T-cell (primary cell): Measurements from ENCODE around the gene ACOT6. TPM values are rescaled to one million over a fixed set of nuclear protein-coding genes. Genes with fewer than 3 reads are reported as not detected.

Experiments used
- total RNA-seq, 35 experiments: library from RNA in 6 of 35; stranded (reverse) in 6 of 35; fragments of 120-200 nt in 1 of 35; gene quantifications; one replicate each; pipeline versions ENCODE4 v1.2.1 to v1.2.4 and lab custom pipeline; 2013 to 2026

The ACOT6 gene
- total RNA-seq, 5 donors from 2014 or later (not counting 1 experiment from before 2014, with no cell fraction given) = not detected

Other genes with a start within 250 kb of the ACOT6 start
- 10 to 100 TPM; 45.1 to 52.6 (median 49.1) TPM for gene NUMB, start 154.0 kb upstream of the ACOT6 start, total RNA-seq
- 10 to 100 TPM; 23.5 to 38.6 (median 35.2) TPM for gene RIOX1, start 121.6 kb upstream of the ACOT6 start, total RNA-seq
- gene ACOT1, start 75.4 kb upstream of the ACOT6 start, total RNA-seq = 1 to 10 TPM in 4 of 5 donors, under 1 TPM in 1; 0.23 to 2.7 (median 1.9) TPM
- under 1 TPM in 1 of 5 donors, not detected in 4; 0.09 TPM for gene HEATR4, start 53.6 kb upstream of the ACOT6 start, total RNA-seq
- gene ACOT2, start 43.3 kb upstream of the ACOT6 start, total RNA-seq = 10 to 100 TPM; 11.8 to 14.7 (median 12.9) TPM
- gene ACOT4, start 20.6 kb upstream of the ACOT6 start, total RNA-seq = 1 to 10 TPM in 4 of 5 donors, under 1 TPM in 1; 0.55 to 1.6 (median 1.2) TPM
- gene DNAL1, start 32.5 kb downstream of the ACOT6 start, total RNA-seq = 1 to 10 TPM; 5.5 to 7.2 (median 6.2) TPM
- 10 to 100 TPM; 36.2 to 57.9 (median 53.4) TPM for gene PNMA1, start 101.9 kb downstream of the ACOT6 start, total RNA-seq
- 1 to 10 TPM; 1.3 to 3.5 (median 2.9) TPM for gene PTGR2, start 239.3 kb downstream of the ACOT6 start, total RNA-seq